Right ventricle myocardium superior (tissue), 1 donor: ENCODE data around the gene EFL1. TPM values are rescaled to one million over a fixed set of nuclear protein-coding genes. Genes with fewer than 3 reads are reported as not detected.
"Not testable (repeated sequence)": the region's sequence is repeated elsewhere in the genome, so short reads cannot be mapped to it uniquely, and the experiment has no call there.

Experiments
- ATAC-seq: fragments of 200-7000 bp; cut with Tn5 transposase; one replicate; pipeline ENCODE4 v1.9.1; 2020; ENCODE audit warnings: mild to moderate bottlenecking; ENCODE audit not compliant: poor library complexity
- DNase-seq: peaks from one replicate; pipeline ENCODE4 v3.0.0-alpha.2; 2020
- intact Hi-C: fragments of 100-400 bp; cut with DNase I; formaldehyde crosslinking; loops from one replicate; pipeline ENCODE4 v1.11.2; 2022
- long read RNA-seq: library from polyadenylated mRNA; unstranded; transcript quantifications from one replicate; pipeline ENCODE4 v2.0.0, GENCODE V29; 2021
- total RNA-seq: library from RNA; stranded (reverse); fragmentation: NEBNext Ultra II Directional; extraction: Animal tissue kit (Norgen Biotek cat#: 25700); gene quantifications from one replicate; pipeline ENCODE4 v1.2.1, GENCODE V29; 2021
- donor health status: DM: no; HTN: yes; CAD: no; lungs with severe emphysema.

The EFL1 gene
- 14.9 TPM for total RNA-seq
- long read RNA-seq, transcript EFL1-201 (20 exons, 3,675 nt): major isoform, 43 of 54 reads
- long read RNA-seq, partial matches to known transcripts: 3 of 54 reads
- long read RNA-seq, other reads (novel, unspliced or antisense): 8 of 54 reads

GRCh38 chr15:82262422-82263026, at the start of gene EFL1, which contains the start of gene SAXO2:
EFL1 (minus strand) TSS chr15:82262734; CDS start chr15:82261778, 956 bp downstream.
SAXO2 (plus strand) TSS chr15:82262818; CDS start chr15:82262880, 62 bp downstream.
- peak; percentile 99 for ATAC-seq
- intact Hi-C loops: no loop called here
- peak; percentile 96 for DNase-seq

GRCh38 chr15:82311321-82311720, 48.8 kb upstream of the EFL1 start:
- ATAC-seq, intact Hi-C loops: not testable (repeated sequence)
- peak; percentile 9 for DNase-seq

- no peak for ATAC-seq
- DNase-seq: no peak
- intact Hi-C loops: no loop called here
Measured at GRCh38 chr15:82309802-82310201, 47.3 kb upstream of the EFL1 start.

- no peak for DNase-seq
- intact Hi-C loops: no loop called here
- no peak for ATAC-seq
Measured at GRCh38 chr15:82307714-82308081, 45.2 kb upstream of the EFL1 start.

- intact Hi-C loops: no loop called here
- DNase-seq: no peak
- ATAC-seq: no peak
Measured at GRCh38 chr15:82306791-82307713, 44.5 kb upstream of the EFL1 start.

- ATAC-seq (no peak), DNase-seq (no peak)
- intact Hi-C loops: no loop called here
Measured at GRCh38 chr15:82305621-82306048, 43.1 kb upstream of the EFL1 start.

- DNase-seq (no peak), ATAC-seq (no peak)
- intact Hi-C loops: no loop called here
Measured at GRCh38 chr15:82304778-82305090, 42.2 kb upstream of the EFL1 start.

- intact Hi-C loops: no loop called here
- ATAC-seq (no peak), DNase-seq (no peak)
Measured at GRCh38 chr15:82303956-82304777, 41.6 kb upstream of the EFL1 start.

- intact Hi-C loops: no loop called here
- no peak for DNase-seq
- ATAC-seq: no peak
Measured at GRCh38 chr15:82301296-82302016, 38.9 kb upstream of the EFL1 start.

- no peak for DNase-seq
Measured at GRCh38 chr15:82300883-82301282, 38.3 kb upstream of the EFL1 start.

GRCh38 chr15:82300326-82300725, 37.8 kb upstream of the EFL1 start:
- intact Hi-C loops, DNase-seq: not testable (repeated sequence)
- ATAC-seq: peak; percentile 54

More at GRCh38 chr15:82300883-82301282, 38.3 kb upstream of the EFL1 start:
- intact Hi-C loops: no loop called here
- ATAC-seq: no peak

GRCh38 chr15:82299511-82299914, 37.0 kb upstream of the EFL1 start:
- DNase-seq, ATAC-seq, intact Hi-C loops: not testable (repeated sequence)

- no peak for DNase-seq
Measured at GRCh38 chr15:82298520-82298919, 36.0 kb upstream of the EFL1 start.

GRCh38 chr15:82298032-82298431, 35.5 kb upstream of the EFL1 start:
- ATAC-seq: no peak
- DNase-seq: no peak
- intact Hi-C loops: no loop called here

More at GRCh38 chr15:82298520-82298919, 36.0 kb upstream of the EFL1 start:
- intact Hi-C loops: no loop called here
- ATAC-seq: peak; percentile 24

- ATAC-seq (no peak), DNase-seq (no peak)
- intact Hi-C loops: no loop called here
Measured at GRCh38 chr15:82297546-82297945, 35.0 kb upstream of the EFL1 start.

GRCh38 chr15:82294061-82294690, 31.6 kb upstream of the EFL1 start:
- no peak for DNase-seq
- intact Hi-C loops: no loop called here
- ATAC-seq: no peak

GRCh38 chr15:82292271-82292670, 29.7 kb upstream of the EFL1 start:
- intact Hi-C loops: no loop called here
- no peak for ATAC-seq
- DNase-seq: no peak

- intact Hi-C loops, DNase-seq, ATAC-seq: not testable (repeated sequence)
Measured at GRCh38 chr15:82288202-82288601, 25.7 kb upstream of the EFL1 start.
